ENCODE measurements around the gene TBC1D22A.

TBC1D22A gene

GRCh38 chr22:47142427-47143046, 380.1 kb downstream of the TBC1D22A start:
- DNase-seq (ENCODE audit: low read depth), result no peak

GRCh38 chr22:47143249-47143938, 380.9 kb downstream of the TBC1D22A start:
- DNase-seq (ENCODE audit: low read depth), result no peak

GRCh38 chr22:47144076-47144765, 381.8 kb downstream of the TBC1D22A start:
- DNase-seq (ENCODE audit: low read depth), result no peak

DNA sequence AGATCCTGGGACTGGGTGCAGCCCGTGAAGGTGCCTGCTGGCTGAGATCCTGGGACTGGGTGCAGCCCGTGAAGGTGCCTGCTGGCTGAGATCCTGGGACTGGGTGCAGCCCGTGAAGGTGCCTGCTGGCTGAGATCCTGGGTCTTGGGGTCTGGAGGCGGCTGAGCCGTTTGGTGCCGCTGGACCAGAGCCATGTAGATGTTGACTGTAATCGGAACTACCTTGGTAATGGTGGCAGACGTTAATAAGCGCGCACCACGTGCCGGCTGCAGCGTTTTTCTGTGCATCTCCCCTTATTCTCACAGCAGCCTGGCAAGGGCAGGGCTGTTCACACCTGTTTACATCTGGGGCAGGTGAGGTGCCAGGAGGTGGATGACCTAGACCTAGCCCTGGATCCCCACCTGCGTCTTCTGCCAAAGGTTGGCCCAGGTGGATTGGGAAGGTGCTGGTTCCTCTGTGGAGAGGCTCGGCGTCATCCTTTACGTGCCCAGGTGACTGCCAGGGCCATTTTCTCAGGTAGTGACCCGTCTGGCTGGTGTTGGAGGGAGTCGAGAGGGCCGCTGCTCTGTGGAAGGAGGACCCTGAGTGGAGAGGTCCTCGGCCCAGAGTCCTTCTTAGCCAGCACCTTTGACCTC, 382.5 kb downstream of the TBC1D22A start:
- DNase-seq (ENCODE audit: low read depth), result no peak

GRCh38 chr22:47145883-47146282, 383.4 kb downstream of the TBC1D22A start:
- DNase-seq (ENCODE audit: low read depth), result no peak

DNA sequence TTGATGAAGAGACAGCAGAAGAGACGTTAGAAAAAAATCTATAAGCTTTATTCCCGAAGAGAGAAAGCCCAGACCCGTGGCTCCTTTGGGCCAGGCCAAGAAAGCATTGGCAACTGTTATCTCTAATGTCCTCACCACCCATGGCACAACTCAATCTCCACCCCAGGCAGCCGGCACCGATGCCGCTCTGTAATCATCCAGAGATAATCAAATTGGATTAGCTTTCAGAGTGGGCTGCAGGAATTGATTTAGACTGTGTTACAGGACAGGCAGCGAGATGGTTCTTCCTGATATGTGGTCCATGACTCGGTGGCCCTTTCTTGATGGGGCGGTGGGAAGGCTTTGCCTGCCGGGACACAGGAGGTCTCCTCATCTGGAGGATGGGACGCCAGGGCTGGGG, 383.9 kb downstream of the TBC1D22A start:
- DNase-seq (ENCODE audit: low read depth), result no peak

DNA sequence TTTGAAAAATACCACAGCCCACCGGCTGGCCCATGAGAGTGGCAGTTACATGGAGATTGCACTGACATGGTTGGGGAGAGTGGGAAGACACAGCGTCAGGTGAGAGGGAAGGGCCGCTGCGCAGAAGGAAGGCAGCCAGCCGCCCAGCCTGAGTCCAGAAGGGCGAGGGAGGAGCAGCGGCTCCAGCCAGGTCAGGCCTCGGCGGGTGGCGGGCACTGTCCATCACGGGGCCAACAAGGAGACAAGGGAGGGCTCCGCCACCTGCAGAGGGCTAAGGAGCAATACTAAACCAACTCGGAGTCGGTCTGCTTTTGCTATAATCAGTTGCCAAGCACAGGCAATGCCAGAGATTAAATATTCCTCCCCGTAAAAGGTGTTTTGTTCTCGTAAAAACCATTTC, 384.5 kb downstream of the TBC1D22A start:
- DNase-seq (ENCODE audit: low read depth), result no peak

- DNase-seq (ENCODE audit: low read depth), result no peak
Measured at GRCh38 chr22:47147572-47147971, 385.1 kb downstream of the TBC1D22A start.

- no peak for DNase-seq (ENCODE audit: low read depth)
Measured at GRCh38 chr22:47148510-47148909, 386.1 kb downstream of the TBC1D22A start.

DNA sequence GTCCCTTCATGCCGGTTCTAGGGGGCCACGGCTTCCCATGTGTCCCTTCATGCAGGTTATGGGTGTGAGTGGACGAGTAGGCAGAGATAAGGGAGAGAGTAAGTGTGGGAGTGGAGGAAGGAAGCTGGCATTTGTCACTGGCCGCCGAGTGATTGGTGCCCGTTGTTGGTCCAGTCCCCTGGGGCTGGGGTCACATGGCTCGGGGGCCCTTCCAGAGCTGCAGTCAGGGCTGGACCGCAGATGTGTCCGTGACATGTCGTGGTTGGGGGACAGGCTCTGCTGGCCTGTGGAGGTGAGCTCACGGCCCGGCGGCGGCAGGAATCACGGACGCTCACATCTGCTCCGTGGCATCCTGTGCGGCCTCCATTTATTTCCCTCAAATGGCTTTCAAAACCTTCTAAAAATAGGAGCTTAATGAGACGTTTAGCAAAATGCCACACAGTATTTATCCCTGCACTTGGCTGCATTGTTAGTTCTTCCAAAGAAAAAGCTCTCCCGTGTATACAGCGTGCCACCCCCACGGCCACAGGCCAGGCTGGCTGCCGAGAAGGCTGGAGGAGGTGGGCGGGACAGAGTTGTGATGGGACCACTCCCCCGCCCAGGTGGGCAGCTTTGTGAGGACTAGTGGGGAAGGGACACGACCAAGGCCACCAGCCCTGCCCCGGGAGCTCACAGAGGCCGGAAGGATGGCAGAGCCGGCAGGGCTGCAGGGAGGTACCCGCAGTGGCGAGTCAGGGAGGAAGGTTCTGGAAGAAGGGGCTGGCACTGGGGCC, 386.7 kb downstream of the TBC1D22A start:
- no peak for DNase-seq (ENCODE audit: low read depth)

GRCh38 chr22:47149976-47150375, 387.5 kb downstream of the TBC1D22A start:
- no peak for DNase-seq (ENCODE audit: low read depth)

- DNase-seq (ENCODE audit: low read depth), result no peak
Measured at GRCh38 chr22:47150426-47150825, 388.0 kb downstream of the TBC1D22A start.

DNA sequence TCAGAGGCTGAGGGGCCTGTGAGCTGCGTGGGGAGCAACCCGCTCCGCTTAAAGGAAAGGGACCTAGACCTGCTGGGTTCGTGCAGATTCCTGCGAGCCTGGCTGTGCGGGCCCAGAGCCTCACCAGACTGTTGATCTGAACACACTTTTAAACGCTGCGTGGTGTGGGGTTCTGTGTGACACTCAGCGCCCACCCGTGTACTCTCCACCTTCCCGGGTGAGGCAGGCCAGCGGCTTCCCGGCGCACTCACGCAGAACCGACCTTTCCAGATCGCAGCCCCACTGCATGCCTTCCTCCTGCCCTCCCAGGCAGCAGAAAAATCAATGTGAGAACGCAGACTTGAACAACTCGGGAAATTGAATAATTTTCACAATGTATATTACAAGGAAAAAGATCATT, 388.6 kb downstream of the TBC1D22A start:
- no peak for DNase-seq (ENCODE audit: low read depth)

- DNase-seq (ENCODE audit: low read depth), result no peak
Measured at GRCh38 chr22:47151490-47151889, 389.0 kb downstream of the TBC1D22A start.

- no peak for DNase-seq (ENCODE audit: low read depth)
Measured at GRCh38 chr22:47152236-47152635, 389.8 kb downstream of the TBC1D22A start.

DNA sequence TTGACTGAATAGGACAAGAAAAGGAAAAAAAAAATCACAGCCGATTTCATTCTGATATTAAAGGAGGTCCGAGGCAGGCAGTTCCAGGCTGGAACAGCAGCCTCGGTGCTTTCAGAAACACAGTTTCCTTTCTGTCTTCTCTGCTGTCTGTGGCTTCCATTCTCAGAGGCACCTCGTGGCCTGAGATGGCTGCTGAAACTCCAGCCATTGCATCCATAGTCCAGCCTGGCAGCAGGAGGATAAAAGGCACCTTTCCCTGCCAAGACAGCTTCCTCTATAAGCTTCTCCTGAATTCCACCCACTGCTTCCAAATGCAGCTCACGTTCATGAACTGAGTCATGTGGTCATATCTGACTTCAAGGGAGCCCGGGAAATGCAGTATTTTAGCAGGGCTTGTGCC, 390.5 kb downstream of the TBC1D22A start:
- DNase-seq (ENCODE audit: low read depth), result no peak

DNA sequence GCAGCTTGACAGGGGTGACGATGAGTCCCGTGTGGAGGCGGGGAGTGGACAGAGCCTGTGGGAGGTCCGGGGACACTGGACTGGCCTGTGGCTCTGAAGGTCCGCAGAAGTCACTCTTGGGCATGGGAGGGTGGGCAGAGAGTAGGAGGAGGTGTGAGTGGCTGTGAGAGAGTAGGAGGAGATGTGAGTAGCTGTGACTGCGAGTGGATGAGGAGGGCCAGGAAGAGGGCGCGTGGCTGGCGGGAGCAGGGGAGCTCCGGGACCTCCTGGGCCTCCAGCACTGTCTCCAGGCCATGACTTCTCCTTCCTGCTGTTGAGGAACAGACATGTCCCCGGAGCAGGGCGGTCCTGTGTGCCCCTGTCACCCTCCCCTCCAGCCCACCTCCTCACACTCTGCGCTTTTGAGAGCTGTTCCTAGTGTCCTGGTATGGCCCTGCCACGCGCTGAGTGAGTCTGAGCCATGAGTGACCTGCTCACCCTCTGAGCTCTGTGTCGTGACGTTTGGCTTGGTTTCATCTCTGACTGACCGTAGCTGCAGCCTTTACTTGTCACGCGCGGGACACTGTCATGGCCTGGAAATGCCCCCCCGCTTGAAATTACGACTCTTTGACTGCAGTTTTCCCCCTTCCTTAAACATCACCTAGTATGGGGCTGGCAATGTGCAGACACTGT, 391.5 kb downstream of the TBC1D22A start:
- DNase-seq (ENCODE audit: low read depth), result no peak

DNA sequence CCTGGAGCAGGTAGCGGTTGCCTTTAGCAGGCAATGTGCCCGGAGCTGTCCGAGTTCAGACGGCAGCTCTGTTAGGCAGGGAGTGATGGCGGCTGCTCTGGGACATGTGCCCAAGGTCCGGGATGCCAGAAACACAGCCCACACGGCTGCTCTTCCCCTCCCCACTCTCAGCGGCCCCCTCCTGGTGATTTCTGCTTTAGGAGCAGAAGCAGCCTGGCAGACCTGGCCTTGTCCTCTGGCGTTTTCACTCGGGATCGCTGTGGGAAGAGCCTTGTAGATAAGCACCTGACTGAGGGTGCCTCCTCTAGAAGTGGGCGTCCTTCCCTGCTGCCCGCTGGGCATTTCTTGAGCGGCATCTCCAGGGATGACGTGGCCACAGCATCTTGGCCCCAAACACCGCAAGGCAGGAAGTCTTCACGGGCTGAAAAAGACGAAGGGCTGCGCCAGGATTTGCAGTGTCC, 392.2 kb downstream of the TBC1D22A start:
- no peak for DNase-seq (ENCODE audit: low read depth)

DNA sequence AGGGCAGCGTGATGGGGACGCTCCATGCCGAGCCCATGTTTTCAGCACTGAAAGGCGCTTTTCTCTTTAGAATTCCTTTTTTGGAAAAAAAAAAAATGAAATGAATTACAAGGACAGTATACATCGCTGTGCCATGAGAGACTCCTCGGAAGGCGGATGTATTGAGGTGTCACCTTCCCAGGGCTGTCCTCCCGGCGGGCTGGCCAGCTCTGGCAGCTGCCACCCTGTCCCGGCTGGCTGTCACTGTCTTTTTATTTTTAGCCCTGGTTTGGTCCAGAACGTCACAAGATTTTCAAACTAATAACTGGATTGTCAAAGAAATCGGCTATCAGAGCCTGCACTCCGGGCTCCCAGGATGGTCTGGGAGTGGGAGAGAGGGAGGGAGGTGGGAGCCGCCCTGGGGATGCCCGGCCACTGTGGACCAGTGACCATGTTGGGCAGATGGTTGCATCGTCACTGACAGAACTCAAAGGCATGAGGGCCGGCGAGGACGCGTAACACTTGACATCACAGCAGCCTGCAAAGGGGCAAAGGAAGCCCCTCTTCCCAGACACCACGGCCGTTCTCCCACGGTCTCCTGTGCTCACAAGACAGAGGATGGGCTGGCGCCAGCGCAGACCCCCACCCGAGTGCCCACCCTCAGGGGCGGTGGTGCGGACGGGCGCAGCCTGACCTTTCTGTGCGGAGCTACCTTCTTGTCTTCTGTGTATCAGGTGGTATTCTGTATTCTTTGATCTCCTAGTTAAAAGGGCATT, 392.9 kb downstream of the TBC1D22A start:
- DNase-seq (ENCODE audit: low read depth), result no peak

DNA sequence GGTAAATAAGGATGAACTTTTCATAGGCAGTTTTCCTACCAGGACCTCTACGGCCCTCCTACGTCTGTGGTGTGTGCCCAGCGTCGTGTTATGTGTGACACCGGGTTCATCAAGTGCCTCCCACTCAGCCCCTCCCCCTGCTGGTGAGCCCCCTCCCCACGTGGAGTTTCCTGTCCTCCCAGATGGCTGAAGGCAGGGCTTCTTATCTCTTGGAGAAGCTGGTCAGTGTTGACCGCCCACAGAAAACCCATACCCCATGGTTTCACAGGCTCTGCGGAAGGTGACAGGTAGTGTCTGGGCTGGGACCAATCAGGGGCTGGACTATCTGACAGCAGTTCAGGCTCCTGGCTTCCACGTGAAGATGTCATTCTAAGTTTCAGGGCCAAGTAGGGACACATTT, 393.5 kb downstream of the TBC1D22A start:
- no peak for DNase-seq (ENCODE audit: low read depth)
